Measurements from ENCODE around the gene MED8.
A peak's percentile ranks its signal among the peaks of the same experiment; 100 is the strongest.
"Not testable (repeated sequence)": the region's sequence is repeated elsewhere in the genome, so short reads cannot be mapped to it uniquely, and the experiment has no call there.

Gene MED8

DNA sequence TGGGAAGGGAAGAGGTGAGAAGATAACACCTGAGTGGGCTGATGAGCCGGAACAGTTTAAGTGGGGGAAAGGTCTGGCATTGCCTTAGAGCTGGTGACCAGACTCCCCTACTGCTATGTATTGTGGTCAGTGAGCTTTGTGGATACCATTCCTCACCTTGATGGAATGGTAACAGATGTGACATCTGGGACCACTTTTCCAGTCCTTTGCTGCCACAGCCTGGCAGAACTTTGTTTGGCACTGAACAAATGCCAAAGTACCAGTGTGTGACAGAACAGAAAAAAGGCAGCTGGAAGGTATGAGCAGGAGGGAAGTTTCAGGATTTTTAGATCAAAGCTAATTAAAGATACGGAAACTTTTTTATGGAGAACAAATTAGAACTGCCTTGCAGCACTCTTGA lies 6.2 kb downstream of the MED8 start:
- DNase-seq (ENCODE audit: low read depth in 2 of 2), result no peak

DNA sequence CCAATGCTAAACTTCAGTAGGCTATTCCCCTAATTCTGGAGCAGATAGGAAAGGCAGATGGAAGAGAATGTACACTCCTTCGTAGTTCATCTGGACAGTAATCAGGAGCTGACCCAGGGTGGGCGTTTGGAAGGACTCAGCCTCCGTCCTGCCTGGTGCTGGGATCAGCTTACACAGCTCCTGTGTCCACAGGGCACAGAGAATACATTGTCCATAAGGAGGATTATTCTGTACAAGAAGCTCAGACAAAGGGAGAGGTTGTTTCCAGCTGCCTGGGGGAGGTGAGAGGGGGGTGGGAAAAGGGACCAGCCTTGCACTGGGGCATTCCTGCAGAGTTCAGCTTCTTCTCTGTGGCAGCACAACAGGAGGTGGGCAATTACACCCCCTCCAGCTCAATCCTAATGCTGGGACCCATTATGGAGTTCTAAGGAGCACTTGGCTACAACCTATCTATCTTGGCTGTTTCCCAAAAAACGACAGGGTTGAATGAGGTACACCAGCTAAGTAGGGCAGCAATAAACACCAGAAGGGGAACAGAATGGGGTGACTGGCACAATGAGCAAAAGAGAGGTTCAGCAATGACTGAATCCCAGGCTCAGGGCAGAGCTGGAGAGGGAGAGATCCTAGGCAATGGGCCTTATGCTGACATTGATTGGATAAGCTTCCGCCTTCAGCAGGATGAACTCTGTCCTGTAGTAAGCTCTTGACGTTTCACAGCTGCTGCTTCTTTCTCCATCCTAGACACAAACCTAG lies 7.4 kb downstream of the MED8 start:
- no peak for DNase-seq (ENCODE audit: low read depth in 2 of 2)

DNA sequence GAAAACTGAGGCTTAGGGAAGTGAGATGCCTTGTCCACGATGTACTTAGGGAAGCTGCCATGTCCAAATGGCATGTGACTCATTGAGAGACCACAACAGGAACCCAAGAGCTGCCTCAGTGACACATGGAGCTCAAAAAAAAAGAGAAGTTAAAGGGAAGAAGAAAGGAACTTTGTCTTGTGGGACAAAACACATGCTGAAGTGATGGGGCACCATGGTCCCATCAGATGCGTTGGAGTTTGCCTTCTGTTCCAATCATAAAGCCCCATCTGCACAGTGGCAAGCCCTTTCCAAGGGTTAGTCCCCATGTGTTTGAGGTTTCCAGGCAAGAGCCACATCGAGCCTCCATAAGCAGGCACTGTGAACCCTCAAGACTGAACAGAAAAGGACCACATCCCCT lies 8.0 kb downstream of the MED8 start:
- DNase-seq (ENCODE audit: low read depth in 2 of 2), result no peak

DNA sequence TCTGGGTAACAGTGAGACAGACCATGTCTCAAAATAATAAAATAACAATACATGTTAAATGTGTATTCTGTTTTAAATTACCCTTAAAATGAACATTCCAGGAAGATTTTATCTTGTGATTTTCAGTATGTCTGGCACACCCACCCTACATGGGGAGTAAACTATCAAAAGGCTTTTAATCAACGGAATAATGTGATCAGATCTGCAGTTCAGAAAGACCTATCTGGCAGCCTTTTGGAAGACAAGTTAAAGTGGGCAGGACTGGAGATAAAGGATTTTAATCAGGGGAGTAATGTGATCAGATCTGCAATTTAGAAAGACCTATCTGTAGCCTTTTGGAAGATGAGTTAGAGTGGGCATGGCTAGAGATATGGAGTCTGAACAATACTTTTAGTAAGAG lies 10.1 kb downstream of the MED8 start:
- no peak for DNase-seq (ENCODE audit: low read depth in 2 of 2)

DNA sequence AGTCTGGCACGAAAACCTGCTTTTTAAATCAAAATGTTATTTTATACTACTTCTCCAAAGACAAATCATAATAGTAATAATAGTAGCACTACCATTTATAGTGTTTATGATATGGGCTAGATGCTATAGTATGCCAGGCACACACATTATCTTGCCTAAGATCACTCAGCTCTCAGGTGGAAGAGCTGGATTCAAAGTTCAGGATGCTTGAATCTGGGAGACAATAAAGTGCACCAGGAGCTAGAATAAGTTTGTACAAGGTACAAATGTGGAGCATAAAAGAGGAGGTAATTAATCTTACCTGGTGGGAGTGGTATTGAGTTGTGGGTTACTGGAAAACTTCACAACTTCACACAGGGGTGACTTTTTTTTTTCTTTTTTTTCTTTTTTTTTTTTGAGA lies 11.8 kb downstream of the MED8 start:
- no peak for DNase-seq (ENCODE audit: low read depth in 2 of 2)

DNA sequence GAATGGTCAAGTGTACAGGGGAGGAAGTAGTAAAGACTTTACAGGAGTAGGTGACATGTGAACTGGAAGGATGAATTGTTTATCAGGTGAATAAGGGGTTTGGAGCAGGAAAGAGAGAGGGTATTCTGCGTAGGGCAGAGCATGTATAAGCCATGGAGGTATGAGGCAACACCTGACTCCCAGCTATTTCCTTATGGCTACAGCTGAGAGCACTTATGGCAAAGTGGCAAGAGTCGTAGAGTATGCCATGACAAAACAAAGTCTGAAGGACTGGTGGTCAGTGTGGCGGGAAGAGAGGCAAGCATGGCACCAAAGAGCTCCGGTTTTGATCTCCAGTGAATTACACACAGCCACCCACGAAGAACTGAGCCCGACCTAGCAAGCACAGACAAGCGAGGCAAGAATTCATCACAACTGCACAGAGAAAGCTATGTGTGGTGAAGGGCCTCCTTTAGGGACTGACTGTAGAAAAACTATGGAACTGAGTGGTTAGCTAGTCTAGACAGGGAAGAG lies 12.8 kb downstream of the MED8 start:
- DNase-seq (ENCODE audit: low read depth in 2 of 2), result no peak

DNA sequence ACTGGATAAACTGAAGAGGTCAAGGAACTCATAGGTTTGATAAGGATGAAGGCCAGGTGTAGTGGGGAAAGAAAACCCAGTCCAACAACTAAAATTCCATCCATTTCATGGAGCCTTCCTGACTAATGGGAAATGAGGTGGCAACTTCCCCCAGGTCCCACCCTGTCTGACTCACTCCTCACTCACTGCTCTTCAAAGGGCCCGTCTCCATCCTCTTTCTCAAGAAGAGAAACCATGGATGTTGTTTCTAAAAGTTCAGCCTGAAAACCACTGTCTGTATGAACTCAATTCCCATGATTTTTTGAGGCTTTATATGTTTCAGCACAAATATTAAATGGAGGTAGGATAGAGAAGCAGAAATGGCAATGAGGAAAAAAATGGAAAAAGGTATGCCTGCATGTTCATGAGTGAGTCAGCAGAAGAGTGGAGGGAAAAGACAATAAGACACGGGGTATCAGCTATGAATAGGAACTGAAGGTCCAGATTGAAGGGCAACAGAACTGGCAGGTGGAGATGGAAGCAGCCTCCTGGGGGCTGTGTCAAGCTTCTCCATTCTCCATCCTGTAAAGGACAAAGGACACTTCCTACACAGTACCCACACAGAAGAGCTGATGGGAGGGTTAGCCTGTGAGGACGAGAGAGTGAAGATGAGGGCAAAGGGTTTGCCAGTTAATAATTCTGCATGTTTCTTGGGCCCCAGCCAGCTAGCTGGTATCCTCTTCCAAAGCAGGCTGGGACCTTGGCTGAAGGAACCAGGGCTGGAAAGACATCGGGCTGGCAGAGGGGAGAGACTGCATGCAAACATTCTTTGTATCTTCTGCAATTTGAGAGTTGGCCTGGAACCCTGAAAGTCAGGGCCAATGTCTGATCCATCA lies 16.3 kb downstream of the MED8 start:
- no peak for DNase-seq (ENCODE audit: low read depth in 2 of 2)

DNA sequence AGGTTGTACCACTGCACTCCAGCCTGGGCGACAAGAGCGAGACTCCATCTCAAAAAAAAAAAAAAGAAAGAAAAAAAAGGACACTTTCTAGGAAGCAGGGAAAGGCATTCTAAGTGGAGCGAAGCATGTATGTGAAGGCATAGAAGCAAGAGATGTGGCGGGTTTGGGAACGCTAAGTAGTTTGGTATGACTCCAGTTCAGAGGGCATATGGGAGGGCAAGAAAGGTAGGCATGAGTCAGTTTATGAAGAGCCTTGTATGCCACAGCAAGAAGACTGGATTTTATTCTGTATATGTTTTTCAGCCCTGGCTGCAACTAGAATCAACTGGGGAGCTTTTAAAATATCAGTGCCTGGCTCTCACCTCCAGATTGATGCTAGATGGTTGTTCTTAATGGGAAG lies 17.4 kb downstream of the MED8 start:
- no peak for DNase-seq (ENCODE audit: low read depth in 2 of 2)

DNA sequence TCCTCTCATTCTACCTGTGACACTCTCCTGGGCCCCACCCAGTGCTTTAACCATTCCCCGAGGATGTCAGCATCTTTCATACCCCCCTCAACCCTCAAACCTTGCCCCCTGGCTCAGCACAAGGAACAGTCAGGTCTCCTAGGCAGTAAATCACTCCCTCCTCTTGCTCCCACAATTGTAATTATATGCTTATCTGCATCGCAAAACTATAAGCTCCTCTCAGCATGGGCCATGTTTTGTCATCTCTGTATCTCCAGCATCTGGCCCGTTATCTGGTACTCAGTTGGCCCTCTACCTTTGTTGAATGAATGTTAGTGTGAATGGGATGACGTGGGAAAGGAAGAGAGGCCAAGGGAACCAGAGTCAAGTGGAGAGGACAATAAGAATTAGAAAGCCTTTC lies 19.0 kb downstream of the MED8 start:
- DNase-seq (ENCODE audit: low read depth in 2 of 2), result no peak

DNA sequence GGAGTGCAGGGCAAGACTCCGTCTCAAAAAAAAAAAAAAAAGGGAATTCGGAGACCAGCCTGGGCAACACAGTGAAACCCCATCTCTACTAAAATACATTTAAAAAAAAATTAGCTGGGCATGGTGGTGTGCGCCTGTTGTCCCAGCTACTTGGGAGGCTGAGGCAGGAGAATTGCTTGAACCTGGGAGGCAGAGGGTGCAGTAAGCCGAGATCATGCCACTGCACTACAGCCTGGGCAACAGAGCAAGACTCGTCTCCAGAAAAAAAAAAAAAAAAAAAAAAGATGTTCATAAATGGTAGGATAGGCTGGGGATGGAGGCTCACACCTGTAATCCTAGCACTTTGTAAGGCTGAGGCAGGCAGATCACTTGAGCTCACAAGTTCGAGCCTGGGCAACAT lies 19.8 kb downstream of the MED8 start:
- not testable (repeated sequence) for DNase-seq (ENCODE audit: low read depth in 2 of 2)

DNA sequence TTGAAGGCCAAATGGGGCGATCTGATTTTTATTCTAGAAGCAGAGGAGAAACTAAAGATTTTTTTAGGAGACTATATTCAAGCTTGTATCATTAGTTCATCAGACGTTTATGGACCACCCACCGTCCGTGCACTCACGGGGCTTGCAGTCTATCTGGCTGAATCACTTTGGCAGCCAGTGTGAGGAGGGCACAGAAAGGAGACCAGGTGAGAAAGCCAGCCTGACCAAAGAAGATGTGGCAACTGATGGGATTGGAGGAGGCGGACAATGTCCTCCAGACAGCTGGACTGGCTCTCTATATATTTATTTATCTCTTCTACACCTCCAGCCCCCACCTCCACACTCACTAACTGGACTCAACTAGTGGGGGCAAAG lies 21.0 kb downstream of the MED8 start:
- DNase-seq (ENCODE audit: low read depth in 2 of 2), result no peak

DNA sequence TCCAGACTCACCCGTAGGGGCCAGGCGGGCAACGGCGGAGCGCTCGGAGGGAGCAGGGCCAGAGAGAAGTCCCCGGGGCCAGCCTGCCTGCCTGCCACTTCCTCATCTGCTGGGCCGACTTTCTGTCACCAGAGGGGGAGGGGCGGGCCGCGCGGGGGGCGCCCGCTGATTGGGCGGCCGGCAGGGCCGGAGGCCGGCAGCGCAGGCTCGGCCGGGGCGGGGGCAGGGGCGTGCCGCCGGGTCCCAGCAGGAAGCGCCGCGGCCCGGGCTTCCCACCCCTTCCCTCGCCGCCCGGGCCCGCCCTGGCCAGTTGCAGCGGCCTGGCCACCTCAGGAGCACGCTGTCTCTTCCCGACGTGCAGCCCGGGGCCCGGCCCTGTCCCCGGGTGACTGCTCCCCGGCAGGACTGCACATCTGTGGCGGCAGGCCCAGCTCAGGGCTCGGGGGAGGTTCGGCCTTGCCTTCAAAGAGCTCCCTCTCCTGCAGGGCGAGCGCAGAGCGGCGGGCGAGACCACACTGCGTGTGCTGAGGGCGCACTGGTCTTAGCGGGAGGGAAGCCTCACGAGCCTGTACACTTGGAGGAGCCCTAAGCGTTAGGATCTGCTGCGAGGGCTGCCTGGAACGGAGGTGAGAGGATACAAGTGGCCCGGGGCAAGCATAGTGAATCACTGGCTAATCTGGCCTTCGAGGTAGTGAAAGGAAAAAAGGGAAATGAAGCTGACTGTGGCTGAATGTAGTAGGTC lies 21.5 kb downstream of the MED8 start, which contains the start of gene ELOVL1:
ELOVL1 (minus strand) TSS at position 108 of the 742 bp plus-strand sequence. CDS start 2,402 bp downstream, outside the sequence.
- DNase-seq (ENCODE audit: low read depth in 2 of 2), result peak; percentile 62 to 86

DNA sequence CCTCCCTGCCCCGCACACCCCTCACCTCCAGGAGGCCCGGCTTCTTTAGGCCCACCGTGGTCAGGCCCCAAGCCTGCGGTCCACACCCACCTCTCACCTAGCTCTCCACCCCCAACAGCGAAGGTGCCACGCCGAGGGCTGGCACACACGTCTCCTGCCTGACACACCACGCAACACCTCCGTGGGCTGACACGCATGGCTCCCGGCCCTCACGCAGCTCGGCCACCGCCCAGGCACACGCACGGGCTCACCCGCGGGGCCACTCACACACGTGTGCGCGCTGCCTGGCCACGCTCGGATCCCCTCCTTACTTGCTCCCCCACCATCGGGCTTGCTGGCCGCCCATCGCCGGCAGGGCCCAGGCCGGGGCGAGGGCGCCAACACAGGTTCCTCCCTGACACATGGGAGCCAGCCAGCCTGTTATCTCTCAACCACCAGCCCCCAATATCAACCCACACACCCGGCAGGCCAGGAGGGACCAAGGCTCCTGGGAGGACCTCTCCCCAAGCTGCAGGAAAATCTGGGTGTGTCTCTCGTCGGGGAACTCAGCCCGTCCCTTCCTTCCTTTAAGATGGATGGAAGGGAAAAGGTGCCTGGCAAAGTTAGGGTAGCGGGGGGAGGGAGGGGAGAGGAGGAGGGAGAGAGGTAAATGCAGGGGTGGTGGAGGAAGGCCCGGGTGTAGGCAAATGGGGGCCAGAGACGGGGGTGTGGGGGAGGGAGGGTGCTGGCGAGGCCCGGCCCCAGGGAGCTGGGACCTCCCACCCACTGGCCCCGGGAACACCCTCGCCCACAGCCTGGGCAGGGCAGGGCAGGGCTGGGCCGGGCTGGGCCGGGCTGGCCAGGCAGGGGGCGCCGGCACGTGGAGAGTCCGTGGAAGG lies 22.3 kb downstream of the MED8 start:
- DNase-seq (ENCODE audit: low read depth in 2 of 2), result peak in 1 of 2 donors; percentile 33

DNA sequence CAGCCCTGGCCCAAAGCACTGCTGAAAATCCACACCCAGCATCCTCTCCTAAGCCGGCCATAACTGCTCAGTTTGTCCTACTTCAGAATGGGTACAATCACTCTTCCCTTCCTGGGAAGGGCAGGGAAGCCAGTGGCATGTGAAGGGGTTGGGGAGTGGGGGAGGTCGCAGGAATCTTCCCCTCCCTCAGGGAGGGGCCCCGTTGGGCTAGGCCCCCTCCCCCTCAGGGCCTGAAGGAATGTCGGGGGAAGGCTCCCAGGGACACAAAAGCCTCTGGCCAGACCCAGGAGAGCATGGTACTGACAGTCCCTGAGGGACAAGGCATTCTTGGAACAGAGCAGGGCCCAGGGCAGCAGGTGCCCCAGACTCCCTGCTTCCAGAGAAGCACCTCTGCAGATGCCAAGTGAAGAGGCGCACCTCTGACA lies 23.0 kb downstream of the MED8 start:
- DNase-seq (ENCODE audit: low read depth in 2 of 2), result no peak

DNA sequence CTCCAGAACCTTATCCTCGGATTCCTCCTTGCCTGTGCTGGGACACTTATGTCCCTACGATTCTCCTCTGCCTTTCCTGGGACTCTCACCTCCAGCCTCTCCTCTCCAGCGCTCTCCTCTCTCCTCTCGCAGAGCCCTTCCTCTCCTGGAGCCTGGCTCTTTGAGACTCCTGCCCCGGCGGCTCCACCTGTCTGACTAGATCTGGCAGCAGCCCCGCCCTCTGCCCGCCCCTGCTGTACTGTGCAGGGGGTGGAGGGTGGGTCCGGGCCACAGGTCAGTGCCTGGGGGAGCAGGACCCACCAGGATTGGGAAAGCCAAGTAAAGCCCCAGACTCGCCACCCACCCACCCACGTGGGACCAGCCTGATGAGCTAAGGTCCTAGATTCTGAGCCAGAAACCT lies 23.4 kb downstream of the MED8 start:
- DNase-seq (ENCODE audit: low read depth in 2 of 2), result no peak

DNA sequence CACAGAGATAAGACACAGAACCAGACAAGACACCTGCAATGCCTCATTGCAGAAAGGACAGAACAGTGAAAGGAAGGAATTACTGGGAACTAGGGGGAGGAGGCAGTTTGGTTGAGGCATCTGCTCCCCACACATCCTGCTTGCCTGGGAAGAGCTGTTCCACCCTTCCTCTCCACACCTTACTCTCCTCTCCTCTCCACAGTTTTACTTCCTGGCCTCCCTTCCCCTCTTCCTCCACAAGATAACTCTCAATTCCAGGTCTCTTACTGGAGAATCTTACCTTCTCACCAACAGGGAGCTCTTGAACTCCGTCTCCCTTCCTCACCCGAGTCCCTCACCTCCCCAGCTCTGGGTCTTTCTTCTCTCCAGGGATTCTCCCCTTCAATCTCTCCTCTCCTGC lies 23.9 kb downstream of the MED8 start:
- DNase-seq (ENCODE audit: low read depth in 2 of 2), result no peak

DNA sequence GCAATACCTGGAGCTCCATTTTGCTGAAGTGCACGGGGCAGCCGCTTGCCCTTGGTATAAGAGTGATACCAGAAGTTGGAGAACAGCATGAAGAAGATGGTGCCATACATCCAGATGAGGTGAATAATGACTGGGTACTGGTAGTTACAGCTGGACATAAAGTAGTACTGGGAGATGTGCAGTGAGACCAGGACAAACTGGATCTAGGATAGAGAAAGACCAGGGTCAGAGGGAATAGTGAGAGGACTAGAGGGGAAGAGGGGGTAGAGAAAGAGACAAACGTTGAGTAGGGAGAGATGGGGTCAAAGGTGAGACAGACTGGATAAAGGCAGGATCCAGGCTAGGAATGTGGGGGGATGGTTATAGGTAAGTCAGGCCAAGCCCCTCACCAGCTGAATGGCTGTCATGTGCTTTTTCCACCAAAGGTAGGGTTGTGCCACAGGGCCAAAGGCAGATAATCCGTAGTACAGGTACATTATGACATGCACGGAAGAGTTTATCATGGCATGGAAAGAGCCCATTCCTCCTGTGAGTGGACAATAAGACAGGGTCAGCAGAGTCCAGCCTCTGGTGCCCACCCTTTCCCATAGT lies 25.6 kb downstream of the MED8 start:
- no peak for DNase-seq (ENCODE audit: low read depth in 2 of 2)

DNA sequence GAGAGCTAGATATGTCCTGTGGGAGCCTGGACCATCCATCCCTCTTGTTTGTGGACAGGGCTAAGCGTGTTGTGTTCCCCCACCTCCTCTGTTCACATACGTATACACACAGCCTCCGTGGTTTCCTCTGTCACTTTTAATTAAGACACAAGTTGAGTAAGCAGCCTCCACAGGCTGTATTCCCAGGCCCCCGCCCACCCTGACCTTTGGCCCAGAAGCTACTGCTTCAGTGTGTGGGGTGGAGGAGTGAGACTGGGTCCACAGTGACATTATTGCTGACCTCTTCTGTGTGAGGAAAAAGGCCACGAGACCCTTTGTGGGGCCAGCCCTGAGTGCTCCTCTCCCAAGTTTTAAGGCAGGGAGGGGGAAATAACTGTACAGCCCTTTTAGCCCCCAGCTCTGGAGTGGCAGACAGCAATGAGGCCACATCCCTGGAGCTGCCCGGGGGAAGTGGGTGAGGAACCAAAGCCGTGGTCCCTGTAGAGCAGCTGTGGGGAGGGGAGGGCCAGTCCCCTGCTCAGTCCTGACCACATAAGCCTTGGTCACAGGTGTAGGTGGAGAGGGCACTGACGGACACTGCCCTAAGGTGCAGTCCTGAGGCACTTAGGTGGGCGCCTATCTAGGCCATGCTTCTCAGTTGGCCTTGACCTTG lies 26.2 kb downstream of the MED8 start:
- DNase-seq (ENCODE audit: low read depth in 2 of 2), result no peak

DNA sequence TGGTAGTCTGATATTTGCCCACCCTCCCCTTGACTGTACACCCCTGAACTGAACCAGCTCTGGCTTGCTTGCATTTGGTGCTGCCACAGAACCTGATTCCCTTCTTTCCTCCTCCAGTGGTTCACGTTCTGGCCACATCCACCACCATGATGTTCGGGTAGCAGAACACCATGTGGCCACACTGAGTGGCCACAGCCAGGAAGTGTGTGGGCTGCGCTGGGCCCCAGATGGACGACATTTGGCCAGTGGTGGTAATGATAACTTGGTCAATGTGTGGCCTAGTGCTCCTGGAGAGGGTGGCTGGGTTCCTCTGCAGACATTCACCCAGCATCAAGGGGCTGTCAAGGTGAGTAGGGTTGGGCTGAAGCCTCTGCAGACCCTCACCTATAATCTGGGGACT lies 29.0 kb downstream of the MED8 start:
- no peak for DNase-seq (ENCODE audit: low read depth in 2 of 2)

DNA sequence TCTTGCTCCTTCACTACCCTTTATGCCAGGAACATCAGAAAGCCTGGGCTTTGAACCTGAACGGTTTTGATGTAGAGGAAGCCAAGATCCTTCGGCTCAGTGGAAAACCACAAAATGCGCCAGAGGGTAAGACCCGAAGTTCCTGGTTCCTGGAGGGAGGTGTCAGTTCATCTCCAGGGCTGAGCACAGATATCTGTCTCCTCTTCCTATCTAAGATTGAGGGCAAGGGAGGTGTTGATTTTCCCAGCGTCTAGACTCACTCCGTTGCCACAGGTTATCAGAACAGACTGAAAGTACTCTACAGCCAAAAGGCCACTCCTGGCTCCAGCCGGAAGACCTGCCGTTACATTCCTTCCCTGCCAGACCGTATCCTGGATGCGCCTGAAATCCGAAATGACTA lies 29.9 kb downstream of the MED8 start:
- DNase-seq (ENCODE audit: low read depth in 2 of 2), result no peak

All from stimulated activated CD8-positive, alpha-beta memory T cell treated with anti-CD3 and anti-CD28 coated beads, Interleukin-7, amount 100 ng/mL, for 4 hours (primary cell).